IMR-90 (cell line): Measurements from ENCODE around the gene FOXC2.

Experiments used
- BHLHE40 ChIP-seq: fragments of 150-350 bp; IDR thresholded peaks from 2 replicates; pipeline ENCODE4 v1.6.1; 2016; ENCODE audit warnings: mild to moderate bottlenecking, low read depth, low read length
- NFE2L2 ChIP-seq: fragments of 150-350 bp; IDR thresholded peaks from 2 replicates; pipeline ENCODE4 v1.6.1; 2016; ENCODE audit warnings: low read depth, mild to moderate bottlenecking, low read length
- SMC3 ChIP-seq: fragments of 150-350 bp; IDR thresholded peaks from 2 replicates; pipeline ENCODE4 v1.6.1; 2016; ENCODE audit warnings: low read depth, mild to moderate bottlenecking, antibody characterized with exemption, low read length, moderate library complexity
- TF ChIP-seq, protein P1 (sequence below): conservative IDR thresholded peaks from 2 replicates; pipeline ENCODE4 v1.5.1; 2012; ENCODE audit warnings: mild to moderate bottlenecking, low read depth, low read length, improper control_type of control experiment

DNA sequence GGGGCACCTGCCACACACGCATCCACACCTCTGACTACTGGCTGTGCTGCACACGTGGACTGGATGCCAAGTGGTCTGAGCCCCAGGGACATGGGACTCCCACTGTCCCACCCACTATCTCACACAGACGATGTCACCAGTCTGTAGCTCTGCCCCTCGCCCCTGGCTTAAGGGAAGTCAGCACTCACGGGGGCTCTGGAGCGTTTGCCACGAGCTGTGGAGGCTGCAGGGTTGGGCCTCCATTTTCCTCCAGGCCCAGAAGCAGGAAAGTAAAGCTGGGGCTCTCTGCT, 34.2 kb upstream of the FOXC2 start:
- TF ChIP-seq, protein P1, sequence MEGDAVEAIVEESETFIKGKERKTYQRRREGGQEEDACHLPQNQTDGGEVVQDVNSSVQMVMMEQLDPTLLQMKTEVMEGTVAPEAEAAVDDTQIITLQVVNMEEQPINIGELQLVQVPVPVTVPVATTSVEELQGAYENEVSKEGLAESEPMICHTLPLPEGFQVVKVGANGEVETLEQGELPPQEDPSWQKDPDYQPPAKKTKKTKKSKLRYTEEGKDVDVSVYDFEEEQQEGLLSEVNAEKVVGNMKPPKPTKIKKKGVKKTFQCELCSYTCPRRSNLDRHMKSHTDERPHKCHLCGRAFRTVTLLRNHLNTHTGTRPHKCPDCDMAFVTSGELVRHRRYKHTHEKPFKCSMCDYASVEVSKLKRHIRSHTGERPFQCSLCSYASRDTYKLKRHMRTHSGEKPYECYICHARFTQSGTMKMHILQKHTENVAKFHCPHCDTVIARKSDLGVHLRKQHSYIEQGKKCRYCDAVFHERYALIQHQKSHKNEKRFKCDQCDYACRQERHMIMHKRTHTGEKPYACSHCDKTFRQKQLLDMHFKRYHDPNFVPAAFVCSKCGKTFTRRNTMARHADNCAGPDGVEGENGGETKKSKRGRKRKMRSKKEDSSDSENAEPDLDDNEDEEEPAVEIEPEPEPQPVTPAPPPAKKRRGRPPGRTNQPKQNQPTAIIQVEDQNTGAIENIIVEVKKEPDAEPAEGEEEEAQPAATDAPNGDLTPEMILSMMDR = no peak
- TF ChIP-seq NFE2L2 = no peak
- no peak for TF ChIP-seq SMC3
- TF ChIP-seq BHLHE40 = no peak
